Measurements from ENCODE around the gene GALM. TPM values are rescaled to one million over a fixed set of nuclear protein-coding genes. Genes with fewer than 3 reads are reported as not detected.

The GALM gene
- total RNA-seq, 3 donors from 2014 or later: 27.0 to 62.7 (median 58.0) TPM

DNA sequence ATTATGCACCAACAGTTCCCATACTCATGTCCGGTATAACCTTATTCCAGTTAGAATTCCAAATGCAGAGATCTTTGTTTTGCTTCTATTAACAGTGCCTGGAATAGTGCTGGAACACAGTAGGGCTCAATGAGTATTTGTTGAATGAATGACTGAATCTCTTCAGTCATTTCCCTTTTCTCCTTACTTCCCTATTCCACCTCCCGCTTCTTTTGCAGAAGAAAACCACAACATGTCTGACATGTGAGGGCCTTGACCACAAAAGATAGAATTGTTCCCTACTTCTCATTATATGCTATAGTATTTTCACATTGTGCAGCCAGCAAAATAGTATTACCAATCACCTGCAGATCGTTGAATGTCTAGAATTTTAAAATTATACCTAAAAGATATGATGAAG lies 43.7 kb upstream of the GALM start:
- intact Hi-C loops (cut with DNase I, micrococcal nuclease): no loop called here
- ATAC-seq (peak; percentile 22), DNase-seq (peak in 1 of 3 donors; percentile 15)
- no peak overlapping the region for H3K4me3 ChIP-seq
- TF ChIP-seq CTCF (IDR thresholded peaks at IDR 0.05): no peak
- no peaks in the 10 kb centered on the region for H3K36me3 ChIP-seq (ENCODE audit: low read depth)
- no peaks in the 10 kb centered on the region for H3K4me1 ChIP-seq (ENCODE audit: low read depth)
- no peaks in the 10 kb centered on the region for H3K9me3 ChIP-seq

- no peak for TF ChIP-seq CTCF (IDR thresholded peaks at IDR 0.05)
- intact Hi-C loops (cut with DNase I, micrococcal nuclease): no loop called here
These were observed 39.4 kb upstream of the GALM start for GRCh38 chr2:38626326-38627035.

GRCh38 chr2:38627391-38627790 lies 38.5 kb upstream of the GALM start:
- ATAC-seq: no peak
- intact Hi-C loops (cut with DNase I, micrococcal nuclease): no loop called here
- Histone ChIP-seq H3K4me1 (ENCODE audit: low read depth) (no peaks in the 10 kb centered on the region), H3K36me3 (ENCODE audit: low read depth) (no peaks in the 10 kb centered on the region), H3K9me3 (no peaks in the 10 kb centered on the region), H3K4me3 (no peak overlapping the region)
- TF ChIP-seq CTCF (IDR thresholded peaks at IDR 0.05): no peak
- no peak for DNase-seq

More at GRCh38 chr2:38626326-38627035, 39.4 kb upstream of the GALM start:
- DNase-seq: peak in 1 of 3 donors; percentile 30
- Histone ChIP-seq H3K9me3 (no peaks in the 10 kb centered on the region), H3K36me3 (ENCODE audit: low read depth) (no peaks in the 10 kb centered on the region), H3K4me3 (no peak overlapping the region), H3K4me1 (ENCODE audit: low read depth) (no peaks in the 10 kb centered on the region)
- ATAC-seq: peak; percentile 51

DNA sequence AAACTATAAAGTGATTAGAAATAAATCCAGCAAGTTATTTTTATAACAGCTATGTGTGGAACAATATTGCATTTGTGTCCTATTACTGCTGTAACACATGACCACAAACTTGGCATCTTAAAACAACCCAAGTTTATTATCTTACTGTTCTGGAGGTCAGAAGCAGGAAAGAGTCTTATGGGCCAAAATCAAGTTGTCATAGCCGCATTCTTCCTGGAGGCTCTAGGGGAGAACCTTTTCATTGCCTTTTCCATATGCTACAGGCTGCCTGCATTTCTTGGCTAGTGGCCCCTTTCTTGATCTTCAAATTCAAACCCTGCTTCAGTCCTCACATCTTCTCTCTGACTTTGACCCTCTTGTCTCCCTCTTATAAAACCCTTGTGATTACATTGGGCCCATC lies 36.2 kb upstream of the GALM start:
- DNase-seq (no peak), ATAC-seq (no peak)
- Histone ChIP-seq H3K36me3 (ENCODE audit: low read depth) (no peaks in the 10 kb centered on the region), H3K4me1 (ENCODE audit: low read depth) (no peaks in the 10 kb centered on the region), H3K4me3 (no peak overlapping the region), H3K9me3 (no peaks in the 10 kb centered on the region)
- no peak for TF ChIP-seq CTCF (IDR thresholded peaks at IDR 0.05)
- intact Hi-C loops (cut with DNase I, micrococcal nuclease): no loop called here

DNA sequence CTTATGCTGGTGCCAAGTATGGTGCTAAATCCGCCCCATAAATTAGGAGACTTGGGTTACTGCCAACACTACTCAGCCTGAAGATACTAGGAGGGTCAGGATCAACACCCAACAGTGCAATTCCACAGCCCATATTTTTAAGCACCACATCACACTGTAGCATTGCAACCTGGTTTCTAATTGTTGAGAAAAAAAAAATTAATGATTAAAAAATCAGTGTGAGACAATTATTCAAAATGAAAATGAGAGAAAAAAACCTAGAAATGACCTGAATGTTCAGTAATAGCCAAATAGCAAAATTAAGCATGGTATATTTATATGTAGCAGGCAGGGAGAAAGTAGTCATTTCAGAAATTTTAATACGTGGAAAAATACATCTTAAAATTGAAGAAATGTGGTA lies 33.9 kb upstream of the GALM start:
- no peaks in the 10 kb centered on the region for H3K9me3 ChIP-seq

More for the DNA sequence above, 33.9 kb upstream of the GALM start:
- TF ChIP-seq CTCF (IDR thresholded peaks at IDR 0.05): no peak
- ATAC-seq (no peak), DNase-seq (no peak)
- Histone ChIP-seq H3K4me1 (ENCODE audit: low read depth) (no peaks in the 10 kb centered on the region), H3K36me3 (ENCODE audit: low read depth) (no peaks in the 10 kb centered on the region), H3K4me3 (no peak overlapping the region)
- intact Hi-C loops (cut with DNase I, micrococcal nuclease): no loop called here
